Measurements from ENCODE around the gene TSBP1.

GRCh38 chr6:32416036-32416435 lies 44.3 kb upstream of the TSBP1 start:
- TF ChIP-seq CTCF (IDR thresholded peaks at IDR 0.05) (no peak), POLR2A (IDR thresholded peaks at IDR 0.05) (no peak)
